HG03064 (cell line): ENCODE results near the gene CALML5.

Experiments used
- ATAC-seq: cut with Tn5 transposase; IDR thresholded peaks from one replicate; pipeline ENCODE4 v1.9.1; 2021; ENCODE audit warnings: low read depth; ENCODE audit not compliant: unreplicated experiment

The CALML5 gene

GRCh38 chr10:5519054-5519453 lies 19.7 kb upstream of the CALML5 start:
- no peak for ATAC-seq

- no peak for ATAC-seq
Measured at GRCh38 chr10:5518143-5518542, 18.8 kb upstream of the CALML5 start.

GRCh38 chr10:5517546-5517945 lies 18.2 kb upstream of the CALML5 start:
- ATAC-seq = no peak

GRCh38 chr10:5515948-5516761 lies 16.8 kb upstream of the CALML5 start:
- no peak for ATAC-seq

GRCh38 chr10:5514226-5514850 lies 15.0 kb upstream of the CALML5 start:
- ATAC-seq = no peak

- no peak for ATAC-seq
Measured at GRCh38 chr10:5512881-5513612, 13.7 kb upstream of the CALML5 start.

- ATAC-seq = no peak
Measured at GRCh38 chr10:5512331-5512730, 13.0 kb upstream of the CALML5 start.

GRCh38 chr10:5511885-5512280 lies 12.5 kb upstream of the CALML5 start:
- ATAC-seq = no peak

- no peak for ATAC-seq
Measured at GRCh38 chr10:5511231-5511884, 12.0 kb upstream of the CALML5 start.

- ATAC-seq = no peak
Measured at GRCh38 chr10:5510281-5511072, 11.1 kb upstream of the CALML5 start.

GRCh38 chr10:5509691-5510090 lies 10.3 kb upstream of the CALML5 start:
- ATAC-seq = no peak

- ATAC-seq = no peak
Measured at GRCh38 chr10:5509236-5509635, 9.9 kb upstream of the CALML5 start.

GRCh38 chr10:5508786-5509185 lies 9.4 kb upstream of the CALML5 start:
- ATAC-seq = no peak

GRCh38 chr10:5508161-5508604 lies 8.8 kb upstream of the CALML5 start:
- no peak for ATAC-seq

GRCh38 chr10:5507649-5508131 lies 8.3 kb upstream of the CALML5 start:
- ATAC-seq = no peak

GRCh38 chr10:5506751-5507648 lies 7.6 kb upstream of the CALML5 start:
- ATAC-seq = no peak

- no peak for ATAC-seq
Measured at GRCh38 chr10:5506246-5506645, 6.9 kb upstream of the CALML5 start.

GRCh38 chr10:5504146-5505072 lies 5.0 kb upstream of the CALML5 start:
- no peak for ATAC-seq
